NCI-H2107 (cell line): ENCODE results near the gene OTOA.
"Not testable (repeated sequence)": the region's sequence is repeated elsewhere in the genome, so short reads cannot be mapped to it uniquely, and the experiment has no call there.

ENCODE experiments used
- DNase-seq: peaks from one replicate; lab custom pipeline; 2025; lab: John Stamatoyannopoulos, UW

OTOA gene

DNA sequence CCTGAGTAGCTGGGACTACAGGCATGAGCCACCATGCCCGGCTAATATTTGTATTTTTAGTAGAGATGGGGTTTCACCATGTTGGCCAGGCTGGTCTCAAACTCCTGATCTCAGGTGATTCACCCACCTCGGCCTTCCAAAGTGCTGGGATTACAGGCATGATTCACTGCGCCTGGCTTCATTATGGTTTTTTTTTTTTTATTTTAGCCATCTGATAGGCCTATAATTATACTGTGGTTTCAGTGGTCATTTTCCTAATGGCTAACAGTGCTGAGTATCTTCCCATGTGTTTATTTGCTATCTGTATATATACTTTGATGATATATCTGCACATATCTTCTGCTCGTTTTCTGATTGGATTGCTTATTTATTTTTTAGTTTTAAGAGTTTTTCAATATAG, 10.7 kb downstream of the OTOA start:
- not testable (repeated sequence) for DNase-seq

DNA sequence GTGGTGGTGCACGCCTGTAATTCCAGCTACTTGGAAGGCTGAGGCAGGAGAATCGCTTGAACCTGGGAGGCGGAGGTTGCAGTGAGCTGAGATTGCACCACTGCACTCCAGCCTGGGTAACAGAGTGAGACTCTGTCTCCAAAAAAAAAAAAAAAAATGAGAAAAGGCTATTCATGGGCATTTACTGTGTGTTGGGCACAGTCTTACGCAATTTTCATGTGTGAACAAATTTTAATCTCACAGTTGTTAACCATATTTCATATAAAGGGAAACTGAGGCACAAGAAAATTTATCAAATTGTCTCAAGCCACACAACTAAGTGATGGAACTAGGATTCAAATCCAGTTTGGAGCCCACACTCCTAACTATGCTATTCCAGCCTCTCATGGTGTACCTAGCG, 16.9 kb downstream of the OTOA start:
- not testable (repeated sequence) for DNase-seq

DNA sequence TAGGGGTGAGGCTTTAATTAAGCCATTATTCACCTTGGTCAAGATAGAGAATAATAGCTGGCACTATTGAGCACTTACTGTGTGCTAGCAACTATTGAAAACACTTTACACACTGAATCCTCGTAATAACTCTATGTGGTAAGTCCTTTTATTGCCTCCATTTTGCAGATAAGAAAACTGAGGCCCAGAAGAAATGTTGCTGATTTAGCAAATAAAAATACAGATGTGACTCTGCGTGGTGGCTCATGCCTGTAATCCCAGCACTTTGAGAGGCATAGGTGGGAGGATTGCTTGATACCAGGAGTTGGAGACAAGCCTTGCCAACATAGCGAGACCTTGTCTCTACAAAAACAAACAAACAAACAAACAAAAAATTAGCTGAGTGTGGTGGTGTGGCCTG, 19.4 kb downstream of the OTOA start:
- no peak for DNase-seq

DNA sequence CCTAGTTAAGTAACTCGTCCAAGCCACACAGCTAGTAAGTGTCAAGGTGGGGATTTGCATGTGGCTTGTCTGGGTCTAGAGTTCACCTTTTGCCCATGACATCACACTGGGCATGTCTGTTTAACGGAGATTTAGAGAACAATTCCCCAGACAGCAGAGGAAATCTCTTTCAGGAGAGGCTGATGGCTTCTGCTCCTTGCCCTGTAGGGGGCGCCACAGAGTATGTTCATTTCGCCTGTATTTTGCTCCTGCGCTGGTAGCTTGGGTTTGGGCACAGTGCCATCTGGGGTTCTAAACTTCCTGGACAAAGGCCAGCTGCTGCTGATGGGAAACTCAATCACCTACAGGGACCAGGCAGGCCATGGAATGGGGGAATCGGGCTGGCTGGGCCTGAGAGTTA, 20.4 kb downstream of the OTOA start:
- DNase-seq = no peak

DNA sequence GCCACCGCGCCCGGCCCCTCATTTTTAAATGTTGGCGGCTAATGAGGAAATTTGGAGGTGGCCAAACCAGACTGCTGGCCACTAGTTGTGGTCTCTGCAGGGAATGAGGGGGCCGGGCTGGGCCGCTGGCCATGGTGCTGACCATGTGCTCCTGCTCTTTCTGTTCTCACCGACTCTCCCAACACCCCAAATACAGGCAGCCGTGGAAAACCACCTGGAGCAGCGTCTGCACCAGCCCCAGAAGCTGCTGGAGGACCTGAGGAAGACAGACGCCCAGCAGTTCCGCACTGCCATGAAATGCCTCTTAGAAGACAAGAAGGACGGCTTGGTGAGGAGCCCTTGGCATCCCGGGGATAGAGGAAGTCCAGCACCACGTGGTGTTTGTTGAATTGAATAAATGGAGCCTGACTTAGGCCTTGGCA, 21.3 kb downstream of the OTOA start:
- DNase-seq = no peak

DNA sequence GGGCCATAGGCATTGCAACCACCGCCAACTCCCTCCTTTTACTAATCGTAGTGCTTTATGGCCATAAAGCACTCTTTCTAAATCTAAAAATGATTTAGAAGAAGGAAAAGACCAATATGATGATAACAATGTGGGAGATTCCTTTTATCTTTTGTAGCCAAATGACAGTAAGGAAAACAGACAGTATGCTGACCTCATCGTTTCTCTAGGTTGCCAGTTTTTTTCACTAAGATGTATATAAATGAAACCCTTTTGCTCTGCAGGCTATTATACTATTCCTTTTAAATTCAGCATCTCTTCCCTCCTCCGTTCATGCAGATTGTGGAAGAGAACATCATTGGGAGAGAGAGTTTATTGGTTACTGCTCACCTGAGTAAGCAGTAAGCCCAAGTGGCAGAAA, 25.3 kb downstream of the OTOA start:
- no peak for DNase-seq

DNA sequence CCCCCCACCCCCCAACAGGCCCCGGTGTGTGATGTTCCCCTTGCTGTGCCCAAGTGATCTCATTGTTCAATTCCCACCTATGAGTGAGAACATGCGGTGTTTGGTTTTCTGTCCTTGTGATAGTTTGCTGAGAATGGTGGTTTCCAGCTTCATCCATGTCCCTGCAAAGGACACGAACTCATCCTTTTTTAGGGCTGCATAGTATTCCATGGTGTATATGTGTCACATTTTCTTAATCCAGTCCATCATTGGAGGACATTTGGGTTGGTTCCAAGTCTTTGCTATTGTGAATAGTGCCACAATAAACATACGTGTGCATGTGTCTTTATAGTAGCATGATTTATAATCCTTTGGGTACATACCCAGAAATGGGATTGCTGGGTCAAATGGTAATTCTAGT, 27.2 kb downstream of the OTOA start:
- not testable (repeated sequence) for DNase-seq

DNA sequence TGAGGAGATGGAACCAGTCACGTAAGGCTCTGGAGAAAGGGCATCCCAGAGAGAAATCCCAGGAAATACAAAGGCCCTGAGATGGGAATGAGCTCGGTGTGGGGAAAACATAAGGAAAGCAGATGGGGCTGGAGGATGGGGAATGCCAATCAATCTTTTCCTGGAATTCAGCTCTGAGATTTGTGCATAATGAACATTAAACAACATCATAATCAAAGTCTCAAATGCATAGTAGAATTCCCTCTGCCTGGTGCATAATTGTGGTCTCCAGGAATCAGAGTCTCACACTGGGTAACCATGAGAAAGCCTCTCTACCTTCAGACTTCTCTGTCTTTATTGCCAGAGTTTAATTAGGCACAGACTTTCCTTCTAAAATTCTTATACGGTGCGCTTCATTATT, 30.8 kb downstream of the OTOA start:
- DNase-seq = no peak

DNA sequence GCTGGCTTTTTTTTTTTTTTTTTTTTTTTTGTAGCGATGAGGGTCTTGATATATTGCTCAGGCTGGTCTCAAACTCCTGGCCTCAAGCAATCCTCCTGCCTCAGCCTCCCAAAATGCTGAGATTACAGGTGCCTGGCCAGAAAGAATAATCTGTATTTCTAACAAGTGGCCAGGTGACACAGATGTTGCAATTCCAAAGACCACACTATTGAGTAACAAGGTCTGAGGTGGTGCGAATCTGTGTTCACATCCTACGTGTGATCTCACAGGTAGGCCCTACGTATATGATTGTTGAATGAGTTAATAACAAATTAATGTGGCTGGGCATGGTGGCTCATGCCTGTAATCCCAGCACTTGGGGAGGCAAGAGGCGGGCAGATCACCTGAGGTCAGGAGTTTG, 33.3 kb downstream of the OTOA start:
- DNase-seq = no peak

DNA sequence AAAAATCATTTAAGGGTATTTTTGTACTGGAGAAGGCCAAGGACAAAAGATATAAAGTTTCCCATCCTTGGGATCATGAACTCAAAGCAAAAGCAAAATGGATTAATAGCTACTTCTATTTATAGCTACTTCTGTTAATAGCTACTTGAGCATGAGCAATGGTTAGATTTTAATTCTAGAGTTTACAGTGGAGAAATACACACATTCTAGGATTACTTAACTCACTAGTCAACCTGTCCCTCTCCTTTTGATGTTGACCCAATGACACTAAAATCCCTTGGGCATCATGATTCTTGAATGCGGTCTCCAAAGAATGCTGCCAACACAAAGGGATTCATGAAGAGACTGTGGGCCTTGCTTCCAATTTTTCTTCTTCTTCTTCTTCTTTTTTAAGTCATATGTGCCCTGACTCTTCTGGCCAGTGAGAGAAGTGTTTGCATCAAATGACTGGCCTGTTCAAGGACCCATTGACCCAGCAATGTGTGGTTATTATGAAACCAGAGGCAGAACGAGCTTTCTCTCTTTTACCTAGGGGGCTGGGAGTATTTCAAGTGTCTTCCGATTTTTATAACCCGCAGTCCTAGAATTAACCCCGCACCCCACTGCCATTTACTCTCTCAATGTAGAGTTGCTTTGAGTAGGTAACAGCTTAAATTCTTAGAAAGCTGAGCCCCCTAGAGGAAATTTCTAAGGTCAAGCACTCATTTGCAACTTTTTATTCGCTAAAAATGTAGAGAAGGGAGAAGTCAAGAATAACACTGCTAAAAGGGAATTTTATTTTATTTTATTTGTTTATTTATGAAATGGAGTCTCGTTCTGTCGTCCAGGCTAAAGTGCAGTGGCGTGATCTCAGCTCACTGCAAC, 34.6 kb downstream of the OTOA start:
- no peak for DNase-seq

DNA sequence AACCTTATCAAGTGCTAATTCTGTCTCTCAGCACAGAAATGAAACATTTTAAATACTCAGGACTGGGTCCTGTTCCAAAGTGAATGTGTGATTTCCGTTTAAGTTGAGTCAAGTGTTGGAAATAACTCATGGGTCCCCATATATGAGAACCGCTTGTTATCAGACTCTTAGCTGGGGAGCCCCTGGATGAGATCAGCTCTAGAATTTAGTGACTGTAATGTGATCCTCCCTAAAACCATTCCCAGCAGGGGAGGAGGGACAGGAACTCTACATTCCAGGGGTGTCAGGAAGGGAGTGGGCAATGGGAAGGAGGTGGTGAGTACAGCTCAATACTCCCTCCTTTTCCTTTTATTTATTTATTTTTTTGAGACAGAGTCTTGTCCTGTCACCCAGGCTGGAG, 37.5 kb downstream of the OTOA start:
- no peak for DNase-seq

DNA sequence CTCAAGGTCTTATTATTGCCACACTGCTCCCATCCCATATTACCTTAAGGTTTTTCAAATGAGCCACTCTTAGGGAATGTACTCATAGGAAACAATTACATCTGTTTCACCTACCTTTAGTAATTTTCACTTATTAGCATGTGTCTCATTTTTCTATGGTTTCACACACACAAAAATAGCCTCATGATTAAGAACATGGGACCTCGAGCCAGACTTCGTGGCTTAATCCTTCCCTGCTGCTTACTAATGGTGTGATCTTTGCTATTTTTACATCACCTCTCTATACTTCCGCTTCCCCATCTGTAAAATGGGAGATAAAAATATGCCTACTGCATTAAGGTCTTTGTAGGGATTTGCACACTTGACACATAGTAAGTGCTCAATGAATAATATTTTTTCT, 38.5 kb downstream of the OTOA start:
- no peak for DNase-seq

DNA sequence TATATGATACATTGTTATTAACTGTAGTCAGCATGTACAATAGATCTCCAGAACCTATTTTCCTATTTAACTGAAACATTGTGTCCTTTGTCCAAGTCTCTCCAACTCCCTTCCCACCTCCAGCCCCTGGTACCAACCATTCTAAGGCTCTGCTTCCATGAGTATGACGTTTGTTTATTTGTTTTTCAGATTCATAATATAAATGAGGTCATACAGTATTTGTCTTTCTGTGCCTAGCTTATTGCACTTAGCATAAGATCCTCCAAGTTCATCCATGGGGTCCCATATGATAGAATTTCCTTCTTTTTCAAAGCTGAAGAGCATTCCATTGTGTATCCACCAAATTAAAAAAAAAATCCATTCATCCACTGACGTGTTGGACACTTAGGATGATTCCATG, 39.4 kb downstream of the OTOA start:
- no peak for DNase-seq

DNA sequence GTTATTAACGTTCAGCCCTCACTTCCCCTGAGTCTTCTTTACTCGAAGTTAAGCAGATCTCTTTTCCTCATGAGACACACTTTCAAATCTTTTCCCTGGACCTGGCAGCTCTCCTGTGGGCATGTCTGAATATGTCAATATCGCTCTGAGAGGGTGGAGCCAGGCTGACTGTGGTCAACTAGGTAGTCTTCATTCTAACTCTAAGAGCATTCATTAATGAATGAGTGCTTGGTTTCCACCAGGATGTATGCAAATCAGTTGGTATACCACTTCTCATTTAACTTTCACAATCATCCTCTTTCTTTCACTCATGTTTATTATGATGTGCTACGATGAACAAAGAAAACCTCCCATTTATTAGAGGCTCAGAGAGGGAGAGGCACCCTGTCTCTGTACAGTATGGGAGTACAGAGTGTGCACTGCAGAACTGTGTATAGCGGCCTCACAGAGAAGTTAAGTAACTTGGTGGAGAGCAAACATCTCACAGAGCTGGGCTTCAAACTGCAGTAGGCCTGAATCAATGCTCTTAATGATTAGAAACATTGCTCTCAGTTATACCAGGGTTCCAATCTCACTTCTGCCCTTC, 39.9 kb downstream of the OTOA start:
- no peak for DNase-seq

DNA sequence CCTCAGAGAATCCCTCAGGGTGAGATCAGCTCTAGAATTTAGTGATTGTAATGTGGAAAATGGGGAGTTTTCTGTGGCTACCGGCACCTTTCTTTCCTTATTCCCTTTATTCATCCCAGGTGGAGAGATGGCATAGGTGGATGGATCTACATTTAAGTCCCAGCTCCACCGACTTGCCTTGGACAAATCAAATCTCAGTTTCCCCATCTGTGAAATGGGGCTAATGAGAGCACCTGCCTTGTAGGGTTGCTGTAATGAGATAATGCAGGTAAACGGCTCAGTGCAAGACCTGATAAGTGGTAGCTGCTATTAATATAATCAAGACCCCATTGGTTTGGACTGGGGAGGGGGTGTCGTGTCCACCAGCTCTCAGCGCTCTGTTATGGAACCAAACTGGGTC, 40.5 kb downstream of the OTOA start:
- DNase-seq = no peak

DNA sequence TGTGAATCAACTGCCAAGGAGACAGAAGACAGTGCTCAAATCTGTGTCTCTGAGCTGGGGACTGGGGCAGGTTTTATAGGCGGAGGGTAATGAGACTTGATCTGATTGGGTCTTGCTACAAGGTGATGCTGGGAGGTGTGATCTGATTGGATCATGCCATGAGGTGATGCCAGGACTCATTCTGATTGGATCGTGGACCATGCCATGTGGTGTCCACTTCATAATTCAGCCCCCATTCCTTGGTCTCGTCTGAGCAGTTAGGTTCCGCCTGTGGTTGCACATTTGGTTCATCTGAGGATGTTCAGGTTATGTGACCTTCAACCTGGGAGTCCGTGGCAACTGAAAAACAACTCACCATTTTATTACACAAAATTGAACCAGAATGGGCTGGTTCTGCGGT, 41.0 kb downstream of the OTOA start:
- no peak for DNase-seq

DNA sequence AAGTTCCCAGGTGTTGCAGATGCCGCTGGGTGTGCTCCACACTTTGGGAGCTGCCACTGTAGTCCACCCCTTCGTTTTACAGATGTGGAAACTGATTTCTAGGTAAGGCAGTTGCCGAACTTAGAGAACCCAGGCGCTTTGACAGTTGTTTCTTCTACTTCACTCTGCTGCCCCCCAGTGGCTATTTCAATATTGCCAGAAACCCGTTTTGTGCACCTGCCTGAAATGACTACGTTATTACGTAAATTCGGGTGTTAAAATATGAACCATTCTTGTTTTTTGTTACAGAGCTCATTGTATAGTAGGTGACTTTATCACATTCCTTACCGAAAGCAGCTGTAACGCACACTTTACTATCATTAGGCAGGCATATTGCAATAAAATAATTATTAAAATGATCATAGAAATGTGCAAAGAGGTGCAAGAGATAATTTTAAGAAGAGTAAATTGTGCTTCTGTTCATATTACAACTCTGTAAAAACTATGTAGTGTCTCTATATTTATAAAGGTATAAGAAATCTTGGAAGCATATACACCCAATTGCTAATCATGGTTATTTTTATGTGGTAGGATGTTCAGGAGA, 44.9 kb downstream of the OTOA start:
- DNase-seq = peak; percentile 2

DNA sequence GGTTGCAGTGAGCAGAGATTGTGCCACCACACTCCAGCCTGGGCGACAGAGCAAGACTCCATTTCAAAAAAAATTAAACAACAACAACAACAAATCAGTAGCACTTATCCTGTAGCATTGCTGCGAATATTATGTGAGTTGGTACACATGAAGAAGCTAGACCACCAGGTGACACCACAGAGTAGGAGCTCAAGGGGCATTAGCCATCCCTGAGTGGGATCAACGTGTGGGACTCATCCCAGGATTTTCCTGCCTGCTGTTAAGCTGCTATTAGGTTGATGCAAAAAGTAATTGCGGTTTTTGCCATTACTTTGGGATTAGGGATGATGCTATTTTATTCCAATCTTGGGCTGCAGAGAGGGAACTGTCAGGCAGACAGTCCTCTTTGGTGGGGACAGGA, 47.2 kb downstream of the OTOA start:
- DNase-seq = no peak

DNA sequence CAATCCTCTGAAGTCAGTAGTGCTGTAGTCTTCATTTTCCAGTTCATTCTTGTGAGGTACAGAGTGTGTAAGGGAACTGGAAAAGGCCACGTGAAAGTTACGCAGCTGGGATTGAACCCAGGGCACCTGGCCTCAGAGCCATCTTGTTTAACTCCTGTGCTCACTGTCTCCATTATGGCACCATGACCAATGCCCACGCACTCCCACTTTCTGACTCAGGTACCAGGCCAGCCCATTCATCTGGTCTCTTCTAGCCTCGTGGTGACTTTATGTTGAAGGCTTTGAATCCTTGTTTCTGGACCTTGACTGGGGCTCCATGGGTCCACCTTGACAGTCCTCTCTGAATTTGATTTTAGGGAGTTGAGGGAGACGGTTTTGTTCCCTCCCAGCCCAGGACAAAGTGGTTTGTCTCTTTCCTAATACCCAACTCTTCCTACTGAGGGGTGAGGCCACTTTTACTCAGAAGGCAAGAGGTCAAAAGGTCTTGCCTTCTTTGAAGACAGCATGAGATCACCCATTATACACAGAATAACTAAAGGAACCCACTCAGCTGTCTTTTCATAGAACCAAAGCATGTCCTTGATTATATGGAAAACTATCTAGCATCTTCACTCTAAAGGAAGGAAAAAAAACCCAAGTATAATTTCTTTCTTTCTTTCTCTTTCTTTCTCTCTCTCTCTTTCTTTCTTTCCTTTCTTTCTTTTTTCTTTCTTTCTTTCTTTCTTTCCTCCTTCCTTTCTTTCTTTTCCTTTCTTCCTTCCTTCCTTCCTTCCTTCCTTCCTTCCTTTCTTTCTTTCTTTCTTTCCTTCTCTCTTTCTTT, 50.0 kb downstream of the OTOA start:
- DNase-seq = no peak

DNA sequence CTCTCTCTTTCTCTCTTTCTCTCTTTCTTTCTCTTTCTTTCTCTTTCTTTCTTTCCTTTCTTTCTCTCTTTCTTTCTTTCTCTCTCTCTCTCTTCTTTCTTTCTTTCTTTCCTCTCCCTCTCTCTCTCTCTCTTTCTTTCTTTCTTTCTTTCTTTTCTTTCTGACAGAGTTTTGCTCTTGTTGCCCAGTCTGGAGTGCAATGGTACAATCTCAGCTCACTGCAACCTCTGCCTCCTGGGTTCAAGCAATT, 50.5 kb downstream of the OTOA start:
- DNase-seq = not testable (repeated sequence)

DNA sequence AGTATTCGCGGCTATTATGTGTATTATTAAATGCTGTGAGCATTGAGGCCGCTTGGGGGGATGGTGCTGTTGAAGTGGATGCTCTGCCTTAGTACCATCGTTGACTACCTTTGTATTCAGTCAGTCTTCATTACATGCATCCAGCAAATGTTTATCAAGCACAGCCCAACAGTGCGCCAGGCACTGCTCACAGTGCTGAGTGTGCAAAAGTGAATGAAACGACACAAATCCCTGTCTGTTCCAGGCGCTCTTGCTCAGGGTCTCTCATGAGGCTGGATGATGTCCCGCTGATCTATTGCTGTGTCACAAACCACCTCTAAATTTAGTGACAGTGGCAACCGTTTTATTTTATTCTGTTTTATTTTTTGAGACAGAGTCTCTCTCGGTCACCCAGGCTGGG, 53.8 kb downstream of the OTOA start:
- no peak for DNase-seq

DNA sequence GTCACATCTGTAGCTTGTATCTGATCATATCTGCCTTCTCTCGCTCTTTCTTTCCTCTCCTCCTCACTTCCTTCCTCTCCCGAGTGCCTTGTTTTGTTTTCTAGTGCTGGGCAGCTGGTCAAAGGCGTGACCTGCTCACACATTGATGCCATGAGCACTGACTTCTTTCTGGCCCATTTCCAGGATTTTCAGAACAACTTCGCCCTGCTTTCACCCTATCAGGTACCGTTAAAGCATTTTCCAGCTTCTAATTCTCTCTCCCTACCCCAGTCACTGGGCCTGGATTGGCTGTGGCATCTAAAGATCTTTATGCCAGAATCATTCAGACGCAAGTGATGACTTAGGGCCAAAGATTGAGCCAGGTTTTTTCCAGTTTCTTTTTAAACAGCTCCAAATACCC, 55.5 kb downstream of the OTOA start:
- no peak for DNase-seq

DNA sequence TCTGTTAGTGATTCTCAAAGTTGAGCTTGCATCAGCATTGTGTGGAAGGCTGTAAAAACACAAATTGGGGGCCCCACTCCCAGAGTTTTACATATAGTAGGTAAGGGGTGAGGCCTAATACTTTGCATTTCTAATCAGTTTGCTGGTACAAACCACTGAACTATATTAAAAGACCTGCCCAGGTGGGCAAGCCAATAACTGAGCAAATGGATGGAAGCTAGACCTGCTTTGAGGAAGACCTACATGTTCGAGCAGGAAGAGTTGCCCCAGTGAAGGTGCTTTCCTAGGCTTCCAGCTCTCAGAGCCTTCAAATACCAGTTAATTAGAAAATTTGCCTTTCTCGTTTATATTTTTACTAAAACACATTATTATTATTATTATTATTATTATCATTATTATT, 56.8 kb downstream of the OTOA start:
- DNase-seq = no peak
